Stimulated activated CD8-positive, alpha-beta memory T cell treated with anti-CD3 and anti-CD28 coated beads, Interleukin-7, amount 100 ng/mL, for 48 hours (primary cell): ENCODE measurements around the gene TNK2.
"Not testable (repeated sequence)": the region's sequence is repeated elsewhere in the genome, so short reads cannot be mapped to it uniquely, and the experiment has no call there.

Experiments
- DNase-seq, 2 donors: peaks; one replicate each; pipeline ENCODE4 v3.0.0-alpha.2; 2020; ENCODE audit warnings: low read depth in 1 of 2; ENCODE audit errors: extremely low read depth in 1 of 2

The TNK2 gene

DNA sequence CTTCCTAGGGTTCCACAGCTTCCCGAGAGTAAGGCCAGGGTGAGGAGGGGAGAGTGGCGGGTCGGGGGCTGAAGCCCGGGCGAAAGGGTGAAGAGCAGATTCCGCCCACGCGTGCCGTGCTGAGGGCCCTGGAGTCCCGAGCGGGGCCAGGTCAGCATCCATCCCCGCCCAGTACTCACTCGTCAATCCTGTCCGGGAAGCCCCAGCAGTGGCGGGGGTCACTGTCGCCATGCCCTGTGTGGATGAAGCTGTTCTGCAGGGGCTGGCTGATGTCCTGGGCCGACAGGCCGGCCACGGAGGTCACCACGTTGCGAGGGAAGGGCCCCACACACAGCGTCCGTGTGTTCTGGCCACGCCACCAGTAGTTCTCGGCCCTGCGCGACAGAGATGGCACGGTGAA is 36.3 kb downstream of the TNK2 start:
- no peak for DNase-seq

DNA sequence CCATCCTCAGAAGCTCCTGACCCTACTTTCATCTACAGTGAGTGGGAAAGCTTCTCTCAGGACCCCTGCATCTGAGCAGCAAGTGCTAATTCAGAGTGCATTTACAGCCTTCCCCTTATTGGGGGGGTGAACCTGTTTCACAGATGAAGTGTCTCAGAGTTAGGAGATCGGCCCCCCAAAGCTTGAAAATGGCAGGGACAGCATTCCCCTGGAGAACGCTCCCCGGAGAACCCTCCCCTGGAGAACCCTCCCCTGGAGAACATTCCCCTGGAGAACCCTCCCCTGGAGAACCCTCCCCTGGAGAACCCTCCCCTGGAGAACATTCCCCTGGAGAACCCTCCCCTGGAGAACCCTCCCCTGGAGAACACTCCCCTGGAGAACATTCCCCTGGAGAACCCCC is 36.7 kb downstream of the TNK2 start:
- not testable (repeated sequence) for DNase-seq

GRCh38 chr3:195870937-195871336 is 37.4 kb downstream of the TNK2 start:
- DNase-seq, result no peak

DNA sequence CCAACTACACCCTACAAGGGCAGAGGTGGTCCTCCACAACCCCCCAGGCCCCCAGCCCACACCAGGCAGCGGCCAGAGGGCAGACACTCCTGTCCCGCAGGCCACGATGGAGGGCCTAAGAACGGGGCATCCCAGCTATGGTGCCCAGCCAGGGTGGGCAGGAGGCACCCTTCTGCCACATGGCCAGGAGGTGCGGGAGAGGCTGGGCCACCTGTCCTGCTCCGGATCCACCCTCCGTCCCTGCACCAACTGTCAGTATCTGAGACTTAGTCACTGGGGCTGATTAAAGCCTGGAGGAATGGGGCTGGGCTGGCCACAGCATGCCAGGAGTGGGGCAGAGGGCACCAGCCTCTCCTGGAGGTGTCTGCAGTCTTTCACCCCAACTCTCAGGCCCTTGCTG is 37.9 kb downstream of the TNK2 start:
- no peak for DNase-seq

DNA sequence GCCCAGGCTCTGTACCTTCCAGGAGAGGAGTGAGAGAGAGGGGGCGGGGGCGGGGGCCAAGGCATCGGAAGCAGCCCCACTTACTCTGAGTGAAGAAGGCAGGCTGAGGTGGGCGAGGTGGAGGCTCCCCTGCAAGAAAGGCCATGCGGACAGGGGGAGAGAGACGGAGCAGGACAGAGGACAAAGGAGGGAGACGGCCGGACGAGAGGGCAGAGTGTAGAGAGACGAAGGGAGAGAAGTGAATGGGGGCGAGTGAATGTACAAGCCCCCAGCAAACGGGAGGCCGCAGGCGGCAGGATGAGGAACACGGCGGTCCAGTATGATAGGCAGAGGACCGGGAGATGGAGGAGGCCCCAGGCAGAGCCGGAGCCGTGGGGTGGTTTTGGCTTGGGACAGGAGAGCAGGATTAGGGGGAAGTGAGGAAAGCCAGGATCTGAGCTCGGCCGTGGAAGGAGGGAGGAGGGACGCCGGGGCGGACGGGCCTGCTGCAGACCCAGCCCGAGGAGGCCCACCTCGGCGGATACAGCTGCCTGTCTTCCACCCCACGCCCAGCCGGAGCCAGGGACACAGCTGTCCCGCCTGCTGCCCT is 38.8 kb downstream of the TNK2 start:
- no peak for DNase-seq

DNA sequence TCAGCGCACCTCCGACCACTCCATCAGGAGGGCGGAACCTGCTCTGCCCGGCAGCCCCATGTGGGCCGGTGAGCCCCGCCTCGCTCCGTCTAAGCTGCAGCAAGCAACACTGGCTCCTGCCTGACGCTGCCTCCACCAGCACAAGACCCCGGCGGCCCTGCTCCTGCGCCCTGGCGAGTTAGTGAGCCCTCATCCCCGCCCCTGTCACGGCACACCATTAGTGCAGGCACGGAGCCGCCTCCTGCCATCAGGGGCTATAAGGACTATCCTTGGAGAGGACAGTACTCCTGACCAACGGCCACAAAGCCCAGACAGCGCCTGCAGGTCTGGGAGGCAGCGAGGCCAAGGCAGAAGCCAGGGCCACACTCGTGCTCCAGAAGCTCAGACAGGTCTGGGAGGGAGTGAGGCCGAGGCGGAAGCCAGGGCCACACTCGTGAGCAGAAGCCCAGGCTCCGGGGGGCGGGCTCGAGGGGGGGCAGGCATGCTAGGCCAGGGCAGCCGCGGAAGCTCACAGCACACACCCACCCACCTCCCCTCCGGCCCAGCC is 39.4 kb downstream of the TNK2 start:
- DNase-seq, result no peak

DNA sequence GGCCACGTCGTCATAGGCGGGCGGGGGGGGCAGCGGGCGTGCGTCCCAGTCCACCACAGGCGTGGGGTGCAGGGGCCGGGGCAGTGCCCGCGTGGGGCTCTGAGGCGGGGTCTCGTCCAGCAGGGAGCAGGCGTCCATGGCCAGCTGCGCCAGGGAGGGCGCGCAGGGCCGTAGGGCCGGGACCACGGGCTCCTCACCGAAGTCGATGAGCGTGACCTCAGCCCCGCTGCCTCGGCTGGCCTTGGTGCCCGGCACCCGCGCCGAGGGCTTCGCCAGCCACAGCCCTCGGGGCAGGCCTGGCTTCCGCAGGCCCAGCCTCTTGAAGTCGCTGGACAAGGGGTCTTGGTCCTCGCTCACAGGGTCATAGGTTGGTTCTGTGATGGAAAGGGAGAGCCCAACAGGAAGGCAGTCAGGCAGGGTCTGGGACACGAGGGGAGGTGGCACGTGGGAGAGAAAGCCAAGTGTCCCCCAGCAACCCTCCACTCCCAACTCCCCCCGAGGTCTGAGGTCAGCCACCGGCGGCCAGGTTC is 40.0 kb downstream of the TNK2 start:
- no peak for DNase-seq

DNA sequence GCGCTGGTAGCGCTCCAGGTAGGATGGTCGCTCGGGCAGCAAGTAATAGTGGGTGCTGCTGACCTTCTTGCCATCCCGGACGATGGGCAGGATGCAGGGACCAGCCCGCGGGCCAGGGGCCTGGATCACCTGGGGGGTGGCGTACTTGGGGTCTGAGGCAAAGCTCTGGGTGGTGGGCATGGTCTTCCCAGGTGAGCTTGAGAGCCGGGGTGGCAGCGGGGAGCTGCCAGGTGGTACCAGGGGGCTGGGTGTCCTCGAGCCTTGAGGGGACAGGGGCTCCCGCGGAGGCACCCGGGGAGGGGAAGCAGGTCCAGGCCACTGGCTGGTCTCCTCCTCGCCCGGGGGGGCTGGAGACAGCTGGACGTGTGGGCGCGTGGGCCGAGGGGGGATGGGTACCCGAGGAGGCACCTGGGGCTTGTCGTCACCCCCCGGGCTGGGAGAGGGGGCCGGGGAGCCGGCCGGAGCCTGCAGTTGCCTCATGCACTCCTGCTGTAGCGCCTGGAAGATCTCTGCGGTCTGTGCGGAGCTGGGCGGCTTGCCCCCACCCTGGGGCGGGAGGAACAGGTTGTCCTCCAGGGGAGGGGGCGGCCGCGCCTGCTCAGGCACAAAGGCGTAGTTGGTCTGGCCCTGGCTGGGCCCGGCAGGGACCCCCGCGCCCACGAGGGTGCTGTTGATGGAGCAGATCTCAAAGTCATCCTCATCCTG is 40.6 kb downstream of the TNK2 start:
- DNase-seq, result no peak

DNA sequence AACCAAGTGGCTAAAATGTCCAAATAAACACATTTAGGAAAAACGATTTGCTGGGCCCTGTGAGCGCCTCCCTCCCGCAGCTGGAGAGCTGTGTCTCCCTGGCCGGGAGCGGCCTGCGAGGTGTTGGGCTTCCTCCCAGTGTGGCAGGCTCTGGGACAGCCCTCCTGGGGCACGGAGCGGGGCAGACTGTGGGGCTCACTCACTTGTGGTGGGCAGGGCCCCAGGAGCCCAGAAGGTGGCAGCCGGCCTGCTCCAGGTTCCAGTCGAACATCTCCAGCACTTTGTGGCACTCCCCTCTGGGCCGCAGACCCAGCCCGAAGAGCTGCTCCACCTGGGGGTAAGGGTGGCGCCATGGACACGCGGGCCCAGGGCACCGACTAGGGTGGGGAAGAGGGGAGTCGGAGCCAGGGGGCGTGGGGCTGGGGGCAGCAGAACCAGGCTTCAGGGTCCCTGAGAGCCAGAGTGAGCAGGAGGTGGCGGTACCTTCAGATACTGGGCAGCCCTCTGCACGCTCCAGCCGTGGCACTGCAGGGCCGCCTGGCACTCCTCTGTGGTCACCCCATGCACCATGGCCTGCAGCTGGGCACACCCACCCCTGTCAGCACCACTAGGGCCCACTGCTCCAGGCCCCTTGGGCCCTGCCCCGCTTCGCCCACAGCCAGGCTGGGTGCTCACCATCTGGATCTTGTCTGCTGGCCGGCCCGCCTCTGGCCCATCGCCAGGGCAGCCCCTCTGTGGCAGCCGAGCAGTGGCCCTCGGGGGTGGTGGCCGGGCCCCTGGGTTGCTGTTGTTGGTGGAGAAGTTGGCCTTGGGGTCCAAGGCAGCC is 41.5 kb downstream of the TNK2 start:
- DNase-seq, result no peak

GRCh38 chr3:195865752-195866151 is 42.6 kb downstream of the TNK2 start:
- no peak for DNase-seq

GRCh38 chr3:195863121-195864061 is 45.0 kb downstream of the TNK2 start:
- peak; percentile 52 to 54 for DNase-seq

GRCh38 chr3:195862318-195862717 is 46.0 kb downstream of the TNK2 start:
- DNase-seq, result not testable (repeated sequence)

DNA sequence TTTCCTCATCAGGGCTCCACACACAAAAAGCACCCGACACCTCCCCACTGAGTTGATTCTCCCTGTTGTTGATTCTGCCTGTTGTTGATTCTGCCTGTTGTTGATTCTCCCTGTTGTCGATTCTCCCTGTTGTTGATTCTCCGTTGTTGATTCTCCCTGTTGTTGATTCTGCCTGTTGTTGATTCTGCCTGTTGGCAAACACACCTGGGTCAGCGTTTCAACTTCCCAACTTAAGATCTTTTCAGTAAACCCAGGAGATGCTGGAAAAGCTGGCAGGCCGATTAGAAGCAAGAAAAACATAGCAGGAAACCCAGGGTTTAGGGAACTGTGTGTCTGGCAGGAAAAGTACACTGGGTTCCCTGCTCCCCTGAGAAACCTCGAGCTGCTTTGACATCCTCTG is 47.9 kb downstream of the TNK2 start:
- no peak for DNase-seq

DNA sequence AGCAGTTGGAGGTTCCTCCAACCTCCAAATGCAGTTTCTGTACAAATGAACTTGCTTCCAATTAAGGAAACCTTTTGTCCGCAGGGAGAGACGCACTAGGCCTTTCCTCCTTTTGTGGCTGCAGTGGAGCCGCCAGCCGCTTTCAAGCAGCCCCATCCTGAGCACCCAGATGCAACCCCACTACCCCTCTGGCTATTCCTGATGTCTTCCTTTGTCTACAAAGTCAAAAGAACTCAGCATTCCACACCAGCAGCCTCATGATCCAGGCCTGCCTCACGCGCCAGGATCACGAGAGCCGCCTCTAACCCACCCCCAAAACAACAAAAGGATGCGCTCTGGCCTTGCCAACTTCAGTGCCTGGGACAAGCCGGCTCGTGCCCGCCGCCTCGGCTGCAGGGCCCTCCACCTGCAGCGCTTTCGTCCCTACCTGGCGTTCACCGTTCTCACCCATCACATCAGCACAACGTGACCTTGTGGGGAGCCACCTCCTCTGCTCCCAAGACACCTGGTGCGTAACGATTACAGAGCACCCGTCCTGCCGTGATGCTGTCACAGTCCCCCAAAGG is 48.4 kb downstream of the TNK2 start:
- DNase-seq, result no peak

- peak; percentile 32 to 48 for DNase-seq
Measured at GRCh38 chr3:195859061-195859845, 49.1 kb downstream of the TNK2 start.

DNA sequence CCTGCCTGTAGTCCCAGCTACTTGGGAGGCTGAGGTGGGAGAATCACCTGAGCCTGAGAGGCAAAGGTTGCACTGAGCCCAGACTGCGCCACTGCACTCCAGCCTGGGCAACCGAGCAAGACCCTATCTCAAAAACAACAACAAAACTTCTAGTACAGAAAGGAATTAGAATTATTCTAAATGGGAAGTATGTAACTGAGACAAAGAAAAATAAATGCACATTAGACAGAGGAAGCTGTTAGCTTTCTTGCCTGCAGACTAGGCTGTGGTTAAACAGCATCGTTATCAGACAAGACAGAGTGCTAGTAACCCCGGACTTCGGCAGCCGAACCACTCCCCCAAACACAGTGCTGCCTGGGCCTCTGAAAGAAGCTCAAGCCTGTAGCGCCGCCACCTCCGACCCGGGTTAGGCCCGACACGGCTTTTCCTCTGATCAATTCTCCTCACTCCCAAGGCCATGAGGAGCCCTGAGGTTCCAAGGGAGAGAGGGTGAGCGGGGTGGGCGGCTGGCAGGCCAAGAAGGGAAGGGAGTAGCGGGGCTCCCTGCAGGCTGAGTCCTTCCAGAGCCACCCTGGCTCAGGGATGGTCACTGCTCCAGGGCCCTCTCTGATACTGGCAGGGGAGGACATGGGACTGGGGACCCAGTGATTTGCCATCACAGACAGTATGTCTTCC is 51.8 kb downstream of the TNK2 start:
- DNase-seq, result no peak

DNA sequence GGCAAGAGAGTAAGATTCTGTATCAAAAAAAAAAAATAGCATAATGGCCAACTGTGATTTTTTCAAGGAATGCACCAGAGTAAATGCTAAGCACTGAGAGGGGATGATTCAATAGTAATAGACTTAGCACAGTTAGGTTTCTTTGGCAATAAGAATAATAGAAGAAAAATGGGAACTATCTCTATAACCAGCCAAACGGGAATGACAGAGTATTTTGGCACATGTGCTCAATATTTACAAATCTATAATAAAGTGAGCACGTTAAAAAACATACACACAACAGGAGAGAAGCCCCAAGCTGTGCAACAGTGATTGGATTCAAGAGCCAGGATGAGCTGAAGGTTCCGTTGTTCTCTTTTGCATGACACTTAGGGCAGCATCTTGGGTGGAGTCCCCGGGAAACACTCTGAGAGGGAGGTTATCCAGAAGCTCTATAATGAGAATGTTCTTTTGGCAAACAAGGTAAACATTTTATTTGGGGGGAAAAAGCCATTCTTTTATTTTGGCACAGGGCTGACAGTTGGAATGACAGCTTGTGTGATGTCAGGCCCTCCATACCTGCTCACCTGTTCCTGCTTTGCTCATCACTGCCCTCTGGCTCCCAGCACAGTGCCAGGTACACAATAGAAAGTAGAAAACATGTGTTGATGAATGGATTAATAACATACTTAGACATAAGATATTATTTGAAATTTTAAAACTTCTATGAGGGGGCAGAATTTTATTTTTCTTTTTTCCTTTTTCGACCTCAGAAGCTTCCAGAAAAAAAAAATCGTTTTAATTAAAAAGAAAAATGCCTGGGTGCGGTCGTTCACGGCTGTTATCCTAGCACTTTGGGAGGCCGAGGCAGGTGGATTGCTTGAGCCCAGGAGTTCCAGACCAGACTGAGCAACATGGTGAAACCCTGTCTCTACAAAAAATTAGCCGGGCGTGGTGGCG is 52.6 kb downstream of the TNK2 start:
- no peak for DNase-seq
